ENCODE data around the gene GBA2.

GBA2 gene

DNA sequence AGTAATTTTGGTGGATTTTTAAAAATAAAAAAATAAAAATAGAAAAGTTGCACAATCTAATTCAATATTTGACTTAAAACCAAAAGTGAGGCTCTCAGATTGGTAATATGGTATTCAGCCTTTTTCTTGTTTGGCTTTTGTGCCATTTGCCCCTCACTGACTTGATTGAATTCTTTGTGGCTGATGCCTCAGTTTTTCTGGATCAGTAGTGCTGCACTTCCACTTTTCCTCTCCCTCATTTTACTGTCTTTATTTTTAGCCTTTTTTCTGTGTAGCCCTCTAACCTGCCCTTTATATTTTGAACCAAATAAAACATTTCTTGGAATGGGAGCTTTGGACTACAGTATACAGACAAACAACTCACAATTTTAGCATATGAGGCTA lies 8.9 kb upstream of the GBA2 start:
- DNase-seq, result no peak
- H3K27me3 Mint-ChIP-seq, result peaks cover 3% of the 10 kb centered on the region
- peaks cover 45% of the 10 kb centered on the region for H3K4me1 Mint-ChIP-seq
- no peaks in the 10 kb centered on the region for H3K9me3 Mint-ChIP-seq
- no peak overlapping the region for H3K27ac Mint-ChIP-seq
- peaks cover 21% of the 10 kb centered on the region for H3K36me3 Mint-ChIP-seq
- CTCF ChIA-PET, result no interaction called here
- H3K4me3 Mint-ChIP-seq, result peak overlapping the region; percentile 90

DNA sequence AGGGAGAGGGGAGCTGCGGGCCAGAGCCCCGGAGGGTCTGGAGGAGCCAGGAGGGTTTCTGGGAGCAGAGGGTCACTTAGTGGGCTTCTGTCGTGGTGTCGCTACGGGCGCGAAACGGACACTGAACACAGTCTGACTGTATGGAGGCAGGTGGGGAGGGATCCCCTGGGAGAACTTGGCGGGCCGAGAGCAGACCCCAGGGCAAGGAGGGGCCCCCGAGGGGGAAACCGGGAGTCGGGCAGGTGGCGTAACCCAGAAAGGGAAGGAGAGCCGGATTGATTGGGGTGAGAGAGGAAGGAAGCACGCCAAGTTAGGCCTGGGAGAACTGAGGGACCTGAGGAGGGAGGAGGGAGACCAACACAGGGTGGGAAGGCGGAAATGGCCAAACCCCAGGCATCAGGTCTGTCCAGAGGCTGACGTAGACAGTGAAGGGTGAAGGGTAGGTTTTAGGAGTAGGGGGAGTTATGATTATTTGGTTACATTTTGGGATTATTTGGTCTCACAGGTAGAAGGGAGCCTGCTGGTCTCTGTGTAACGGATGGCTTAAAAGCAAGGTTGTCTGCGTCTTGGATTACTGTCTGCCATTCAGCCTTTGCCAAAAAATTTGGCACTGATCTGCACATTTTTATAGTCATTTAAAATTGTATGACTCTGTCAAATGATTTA lies 8.3 kb upstream of the GBA2 start:
- Mint-ChIP-seq H3K4me3 (peak overlapping the region; percentile 90), H3K27me3 (peaks cover 3% of the 10 kb centered on the region), H3K9me3 (no peaks in the 10 kb centered on the region), H3K27ac (peak overlapping the region; percentile 91), H3K36me3 (peaks cover 23% of the 10 kb centered on the region), H3K4me1 (peaks cover 45% of the 10 kb centered on the region)
- peak; percentile 40 for DNase-seq
- CTCF ChIA-PET, result interaction anchor here (0.8 to 4.4 kb wide), 10 partner anchors 10 to 78 kb away, joined by 3 to 25 read pairs (median 4); partner anchors contain the start of genes CREB3, GBA2, SPAG8 and TLN1

DNA sequence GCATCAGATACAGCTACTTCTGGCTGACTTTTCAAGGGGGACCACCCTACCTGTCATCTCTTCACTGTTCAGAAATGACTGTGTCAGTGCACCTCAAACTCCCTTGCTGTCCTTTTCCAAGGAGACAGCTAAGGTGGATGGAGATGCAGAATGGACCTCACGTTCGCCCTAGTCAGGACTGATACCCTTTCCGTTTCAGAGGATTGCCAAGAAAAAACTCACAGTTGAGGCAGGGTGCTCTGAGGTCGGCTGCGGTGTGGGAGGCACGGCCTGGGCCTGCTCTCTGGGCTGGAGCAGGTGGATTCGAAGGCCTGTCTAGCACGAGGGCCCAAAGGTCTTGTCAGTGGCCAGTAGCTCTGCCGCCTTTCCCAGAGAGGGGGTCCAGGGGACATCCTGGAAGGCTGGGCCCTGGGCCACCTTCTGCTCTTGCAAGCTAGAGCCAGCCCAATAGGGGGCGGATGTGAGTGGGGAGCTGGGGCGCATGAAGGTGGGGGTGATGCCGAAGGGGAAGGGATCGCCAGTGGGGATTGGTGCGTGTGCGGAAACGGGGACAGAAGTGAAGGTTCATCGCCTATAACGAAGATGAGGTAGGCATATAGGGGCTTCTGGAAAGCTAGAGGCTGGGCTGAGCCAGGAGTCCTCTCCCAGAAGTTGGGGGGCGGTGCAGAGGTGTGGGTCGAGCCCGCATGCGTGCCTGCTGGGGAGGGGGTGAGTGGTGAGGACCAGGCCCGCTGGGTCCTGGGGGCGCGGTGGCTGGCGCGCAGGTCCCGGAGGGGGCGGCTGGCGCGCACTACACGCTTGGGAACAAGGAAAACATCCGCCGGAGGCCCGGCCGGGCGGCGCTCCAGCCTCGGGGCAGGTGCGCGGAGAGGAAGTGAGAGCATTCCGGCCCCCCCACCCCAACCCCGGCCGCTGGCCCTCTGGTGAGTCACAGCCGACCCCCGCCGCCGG lies 7.5 kb upstream of the GBA2 start:
- Mint-ChIP-seq H3K4me3 (peak overlapping the region; percentile 90), H3K36me3 (peaks cover 30% of the 10 kb centered on the region), H3K4me1 (peaks cover 46% of the 10 kb centered on the region), H3K9me3 (no peaks in the 10 kb centered on the region), H3K27me3 (peaks cover 3% of the 10 kb centered on the region), H3K27ac (peak overlapping the region; percentile 92)
- CTCF ChIA-PET, result interaction anchor here (0.8 to 4.4 kb wide), 17 partner anchors 10 to 79 kb away, joined by 3 to 25 read pairs (median 4); partner anchors contain the start of genes CREB3, GBA2, SPAG8 and TLN1
- peak; percentile 87 for DNase-seq

DNA sequence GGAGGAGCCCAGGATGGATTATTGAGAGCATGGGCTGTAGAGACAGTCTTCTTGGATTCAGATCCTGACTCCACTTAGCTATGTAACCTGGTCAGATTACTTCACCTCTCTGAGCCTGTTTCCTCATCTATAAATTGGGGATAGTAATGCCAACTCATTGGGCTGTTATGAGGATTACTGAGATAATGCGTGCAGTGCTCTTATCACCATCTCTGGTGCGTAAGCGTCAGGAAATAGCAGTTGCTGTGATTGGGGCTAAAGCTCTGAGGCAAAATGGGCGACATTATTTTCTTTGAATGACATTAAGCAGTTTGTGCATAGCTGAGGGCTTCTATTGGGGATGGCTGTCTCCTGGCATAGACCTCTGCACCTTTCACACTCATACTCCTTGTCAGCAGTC lies 6.0 kb upstream of the GBA2 start:
- H3K27me3 Mint-ChIP-seq, result peaks cover 3% of the 10 kb centered on the region
- H3K36me3 Mint-ChIP-seq, result peaks cover 29% of the 10 kb centered on the region

DNA sequence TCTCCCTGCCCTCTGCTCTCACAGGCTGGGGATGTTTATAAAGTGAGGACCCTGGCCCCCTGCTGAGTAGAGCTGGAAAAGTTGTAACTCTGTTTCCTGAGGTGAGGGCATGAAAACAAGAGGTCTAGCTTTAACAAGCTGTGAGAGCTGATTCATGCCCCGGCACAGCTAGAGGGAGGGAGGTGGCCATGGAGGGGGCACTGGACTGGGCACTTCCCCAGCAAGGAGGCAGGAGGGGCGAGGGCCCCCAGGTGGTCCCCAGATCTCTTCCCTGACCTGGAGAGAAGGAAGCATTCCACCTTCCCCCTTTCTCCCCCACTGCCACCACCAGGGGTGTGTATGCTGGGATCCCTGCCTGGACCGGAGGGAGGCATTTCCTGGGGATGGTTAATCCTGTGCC lies 5.2 kb upstream of the GBA2 start, which contains the start of gene MSMP:
Gene MSMP, minus strand, starts transcription at position 13 of the 400 bp plus-strand sequence. CDS start 147 bp downstream, outside the sequence.
- Mint-ChIP-seq H3K4me1 (peaks cover 47% of the 10 kb centered on the region), H3K27ac (no peak within 1 kb of the TSS), H3K4me3 (no peak within 1 kb of the TSS), H3K36me3 (peaks cover 26% of the 10 kb centered on the region), H3K9me3 (no peaks in the 10 kb centered on the region), H3K27me3 (peaks cover 3% of the 10 kb centered on the region)
- CTCF ChIA-PET, result interaction anchor here (1.1 to 4.4 kb wide), 3 partner anchors 18 to 135 kb away, joined by 3 to 25 read pairs (median 8); partner anchors contain the start of genes CREB3 and TLN1
- no peak for DNase-seq

More for the DNA sequence above, 6.0 kb upstream of the GBA2 start:
- H3K4me3 Mint-ChIP-seq, result no peak overlapping the region
- DNase-seq, result no peak
- no peak overlapping the region for H3K27ac Mint-ChIP-seq
- CTCF ChIA-PET, result interaction anchor here (1.1 to 4.4 kb wide), 3 partner anchors 19 to 136 kb away, joined by 3 to 25 read pairs (median 4); partner anchors contain the start of genes CREB3 and TLN1
- H3K9me3 Mint-ChIP-seq, result no peaks in the 10 kb centered on the region
- peaks cover 48% of the 10 kb centered on the region for H3K4me1 Mint-ChIP-seq

- H3K4me3 Mint-ChIP-seq, result no peak overlapping the region
- peaks cover 26% of the 10 kb centered on the region for H3K36me3 Mint-ChIP-seq
- peaks cover 3% of the 10 kb centered on the region for H3K27me3 Mint-ChIP-seq
- H3K4me1 Mint-ChIP-seq, result peaks cover 41% of the 10 kb centered on the region
- CTCF ChIA-PET, result interaction anchor here (2.5 to 4.4 kb wide), 2 partner anchors 17 to 23 kb away, joined by 8 to 25 read pairs; partner anchors contain the start of genes CREB3 and TLN1
- no peaks in the 10 kb centered on the region for H3K9me3 Mint-ChIP-seq
- no peak for DNase-seq
- no peak overlapping the region for H3K27ac Mint-ChIP-seq
Observed at GRCh38 chr9:35753466-35753865, 4.4 kb upstream of the GBA2 start.

- DNase-seq, result no peak
- peak overlapping the region; percentile 90 for H3K4me3 Mint-ChIP-seq
- CTCF ChIA-PET, result interaction anchor here (0.7 to 6.6 kb wide), 7 partner anchors 14 to 97 kb away, joined by 3 to 83 read pairs (median 12); partner anchors contain the start of genes CREB3 and TLN1
- H3K4me1 Mint-ChIP-seq, result peaks cover 47% of the 10 kb centered on the region
- peak overlapping the region; percentile 93 for H3K27ac Mint-ChIP-seq
- no peaks in the 10 kb centered on the region for H3K9me3 Mint-ChIP-seq
- no peaks in the 10 kb centered on the region for H3K27me3 Mint-ChIP-seq
- H3K36me3 Mint-ChIP-seq, result peaks cover 39% of the 10 kb centered on the region
Observed at GRCh38 chr9:35750256-35750531, 1.2 kb upstream of the GBA2 start.

DNA sequence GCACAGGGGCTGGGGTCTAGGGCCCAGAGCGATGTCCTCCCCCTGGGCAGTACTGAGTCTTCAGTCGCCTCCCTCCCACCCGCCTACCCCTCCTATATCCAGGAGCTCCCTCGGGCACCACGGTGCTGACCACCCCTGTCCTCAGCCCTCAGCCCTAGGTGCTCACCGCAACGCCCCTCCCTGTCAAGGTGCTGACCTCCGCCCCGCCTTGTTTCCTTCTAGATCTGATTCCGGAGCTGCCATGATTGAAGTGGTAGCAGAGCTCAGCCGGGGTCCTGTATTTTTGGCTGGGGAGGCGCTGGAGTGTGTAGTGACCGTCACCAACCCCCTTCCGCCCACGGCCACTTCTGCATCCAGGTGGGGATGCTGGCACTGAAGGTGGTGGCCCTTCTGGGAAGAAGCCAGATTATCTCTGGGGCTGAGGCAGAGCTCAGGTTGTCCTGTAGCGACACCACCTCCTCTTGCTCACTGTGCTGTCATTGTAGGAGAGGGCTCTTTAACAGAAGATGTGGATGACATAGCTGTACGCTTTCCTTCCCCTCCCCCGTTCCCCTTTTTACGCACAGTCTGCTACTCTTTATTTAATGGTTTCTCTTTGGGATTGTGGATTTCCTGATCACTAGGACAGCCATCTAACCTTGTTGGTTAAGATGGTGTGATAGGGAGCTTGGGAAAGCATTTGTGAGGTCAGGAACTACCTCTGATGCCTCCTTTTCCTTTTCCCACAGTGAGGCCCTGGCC lies 657 bp upstream of the GBA2 start:
- Mint-ChIP-seq H3K9me3 (no peaks in the 10 kb centered on the region), H3K27ac (peak overlapping the region; percentile 93), H3K27me3 (no peaks in the 10 kb centered on the region), H3K4me3 (peak overlapping the region; percentile 90), H3K36me3 (peaks cover 40% of the 10 kb centered on the region), H3K4me1 (peaks cover 47% of the 10 kb centered on the region)
- DNase-seq, result peak; percentile 78
- CTCF ChIA-PET, result interaction anchor here (0.7 to 6.6 kb wide), 7 partner anchors 13 to 96 kb away, joined by 3 to 83 read pairs (median 12); partner anchors contain the start of genes CREB3 and TLN1

- H3K27me3 Mint-ChIP-seq, result no peaks in the 10 kb centered on the region
- CTCF ChIA-PET, result interaction anchor here (0.6 to 6.6 kb wide), 15 partner anchors 8 to 198 kb away, joined by 3 to 83 read pairs (median 5); partner anchors contain the start of genes CCDC107, CREB3, RMRP and TLN1
- H3K4me3 Mint-ChIP-seq, result peak overlapping the region; percentile 86
- peak overlapping the region; percentile 58 for H3K27ac Mint-ChIP-seq
- H3K9me3 Mint-ChIP-seq, result no peaks in the 10 kb centered on the region
- peaks cover 49% of the 10 kb centered on the region for H3K4me1 Mint-ChIP-seq
- peak; percentile 46 for DNase-seq
- H3K36me3 Mint-ChIP-seq, result peaks cover 45% of the 10 kb centered on the region
Observed at GRCh38 chr9:35748242-35748857, 678 bp downstream of the GBA2 start.

- peaks cover 62% of the 10 kb centered on the region for H3K4me1 Mint-ChIP-seq
- no peak for DNase-seq
- no peaks in the 10 kb centered on the region for H3K27me3 Mint-ChIP-seq
- peaks cover 36% of the 10 kb centered on the region for H3K36me3 Mint-ChIP-seq
- no peaks in the 10 kb centered on the region for H3K9me3 Mint-ChIP-seq
- H3K4me3 Mint-ChIP-seq, result peak overlapping the region; percentile 31
- CTCF ChIA-PET, result interaction anchor here (1.0 to 6.6 kb wide), 5 partner anchors 10 to 152 kb away, joined by 3 to 83 read pairs (median 20); no protein-coding TSS in a partner anchor
- no peak overlapping the region for H3K27ac Mint-ChIP-seq
Observed at GRCh38 chr9:35746583-35746982, 2.4 kb downstream of the GBA2 start.

- CTCF ChIA-PET, result interaction anchor here (0.7 to 6.6 kb wide), 5 partner anchors 9 to 1282 kb away, joined by 3 to 83 read pairs (median 3); no protein-coding TSS in a partner anchor
- DNase-seq, result no peak
- Mint-ChIP-seq H3K4me1 (peaks cover 57% of the 10 kb centered on the region), H3K27me3 (no peaks in the 10 kb centered on the region), H3K9me3 (no peaks in the 10 kb centered on the region), H3K27ac (no peak overlapping the region), H3K36me3 (peaks cover 35% of the 10 kb centered on the region), H3K4me3 (no peak overlapping the region)
Observed at GRCh38 chr9:35745569-35745968, 3.5 kb downstream of the GBA2 start.

- DNase-seq, result no peak
- CTCF ChIA-PET, result interaction anchor here (0.9 to 6.6 kb wide), 3 partner anchors 7 to 70 kb away, joined by 3 to 83 read pairs (median 3); no protein-coding TSS in a partner anchor
- Mint-ChIP-seq H3K4me3 (no peak overlapping the region), H3K4me1 (peaks cover 47% of the 10 kb centered on the region), H3K9me3 (no peaks in the 10 kb centered on the region), H3K36me3 (peaks cover 40% of the 10 kb centered on the region), H3K27me3 (no peaks in the 10 kb centered on the region), H3K27ac (no peak overlapping the region)
Observed at GRCh38 chr9:35743880-35744518, 5.0 kb downstream of the GBA2 start.
